K562 (cell line): Measurements from ENCODE around the gene CFAP70. TPM values are rescaled to one million over a fixed set of nuclear protein-coding genes. Genes with fewer than 3 reads are reported as not detected.

ENCODE experiments used
- ARID4B ChIP-seq: sonication (generic); formaldehyde crosslinking; IDR thresholded peaks from 2 replicates; pipeline ENCODE4 v1.8.0; 2022; ENCODE audit warnings: mild to moderate bottlenecking, missing genetic modification reagents
- CC2D1A ChIP-seq: fragments of 450-650 bp; IDR thresholded peaks from 2 replicates; pipeline ENCODE4 v1.6.1; 2017; ENCODE audit warnings: mild to moderate bottlenecking
- CXXC5 ChIP-seq: fragments of 250-450 bp; sonication (Bioruptor Pico); IDR thresholded peaks from 2 replicates; pipeline ENCODE4 v1.8.0; 2022; ENCODE audit warnings: inconsistent platforms, mild to moderate bottlenecking, moderate library complexity
- DACH1 ChIP-seq: fragments of 450-650 bp; IDR thresholded peaks from 2 replicates; pipeline ENCODE4 v1.6.1; 2018; ENCODE audit not compliant: partially characterized antibody
- FOXM1 ChIP-seq, 2 experiments: fragments of 450-650 bp in 1 of 2; sonication (generic) in 1 of 2; formaldehyde crosslinking in 1 of 2; IDR thresholded peaks; 2 replicates each; pipeline versions ENCODE4 v1.6.1 to v1.9.0; 2017 to 2022; ENCODE audit warnings: low read depth in 2 of 2, mild to moderate bottlenecking in 2 of 2, missing genetic modification reagents in 1 of 2, moderate library complexity in 1 of 2
- MITF ChIP-seq: IDR thresholded peaks from 2 replicates; pipeline ENCODE4 v1.6.1; 2014; ENCODE audit warnings: antibody characterized with exemption
- PATZ1 ChIP-seq: fragments of 250-450 bp; sonication (Bioruptor Pico); IDR thresholded peaks from 2 replicates; pipeline ENCODE4 v1.5.0; 2020; ENCODE audit warnings: mild to moderate bottlenecking, borderline replicate concordance
- RBFOX2 ChIP-seq: fragments of 200-400 bp; formaldehyde crosslinking; IDR thresholded peaks from 2 replicates; pipeline ENCODE4 v1.6.1; 2017; ENCODE audit warnings: low read depth, mild to moderate bottlenecking, low read length, moderate library complexity
- RBM22 ChIP-seq: fragments of 200-400 bp; formaldehyde crosslinking; IDR thresholded peaks from 2 replicates; pipeline ENCODE4 v1.6.1; 2018; ENCODE audit warnings: low read length, low read depth; ENCODE audit not compliant: poor library complexity, severe bottlenecking
- SP1 ChIP-seq: sonication (generic); formaldehyde crosslinking; IDR thresholded peaks from 2 replicates; pipeline ENCODE4 v1.8.1; 2022; ENCODE audit warnings: mild to moderate bottlenecking, missing genetic modification reagents
- TBL1XR1 ChIP-seq, 2 experiments: IDR thresholded peaks; 2 replicates each; pipeline ENCODE4 v1.6.1; 2012; ENCODE audit warnings: improper control_type of control experiment in 2 of 2, low read length in 2 of 2, mild to moderate bottlenecking in 1 of 2
- ZHX1 ChIP-seq: fragments of 150-350 bp; conservative IDR thresholded peaks from 2 replicates; pipeline ENCODE4 v1.6.1; 2014; ENCODE audit warnings: low read length
- ZNF282 ChIP-seq: sonication (generic); formaldehyde crosslinking; IDR thresholded peaks from 2 replicates; pipeline ENCODE4 v1.8.1; 2023; ENCODE audit warnings: missing genetic modification reagents
- ZNF79 ChIP-seq: fragments of 250-450 bp; sonication (Bioruptor Pico); IDR thresholded peaks from 2 replicates; pipeline ENCODE4 v1.4.0; 2020; ENCODE audit warnings: low read depth, mild to moderate bottlenecking, moderate library complexity
- polyA plus RNA-seq, 8 experiments: library from polyadenylated mRNA; depleted of rRNA in 4 of 8; stranded (reverse) in 5 of 8; unstranded in 3 of 8; fragments of >200 nt; fragmentation: Nextera tagmentation in 2 of 8; fragmentation: Illumina TruSeq in 1 of 8; extraction: Ambion mirVana in 2 of 8; extraction: Trizol in 1 of 8; gene quantifications; 2 replicates each; pipeline versions ENCODE4 v1.2.1 to v1.2.3, GENCODE V29; 2011 to 2014; ENCODE audit warnings: inconsistent platforms in 1 of 8, missing spikeins in 1 of 8
- total RNA-seq, 7 experiments: library from RNA; depleted of rRNA in 6 of 7; stranded (reverse); fragments of >200 nt in 6 of 7; fragmentation: Illumina TruSeq in 2 of 7; extraction: Trizol in 2 of 7; gene quantifications; 2 replicates each; pipeline versions ENCODE4 v1.2.1 to v1.2.3, GENCODE V29; 2011 to 2021; ENCODE audit warnings: low replicate concordance in 1 of 7

Gene CFAP70
- total and polyA plus RNA-seq, 9 of the 15 experiments (the other 6 are each of a cell fraction or from before 2014, with no cell fraction given): 0.27 to 1.6 (median 0.86) TPM

GRCh38 chr10:73366381-73367298 lies 8.0 kb upstream of the CFAP70 start (continued):
- no peak for TF ChIP-seq DACH1
- no peak for TF ChIP-seq ZNF282
- no peak for TF ChIP-seq PATZ1
- no peak for TF ChIP-seq SP1 (CRISPR knock-in tag)
- TF ChIP-seq FOXM1 (IDR thresholded peaks at IDR 0.05; ENCODE audit: low read depth): no peak; the same call in 1 of the 2 replicates
- no peak for TF ChIP-seq FOXM1 (CRISPR knock-in tag; IDR thresholded peaks at IDR 0.05; ENCODE audit: low read depth)
- no peak for TF ChIP-seq ZNF79
- no peak for TF ChIP-seq CC2D1A
- TF ChIP-seq ZHX1: no peak
- no peak for TF ChIP-seq MITF
- 0 out of 4 replicates have a peak, but pooled peaks of 1 of the 2 experiments have one; percentile 62 for TF ChIP-seq TBL1XR1 (IDR thresholded peaks at IDR 0.05; ENCODE audit: low read length in 2 of 2)
- TF ChIP-seq RBFOX2: no peak
- TF ChIP-seq RBM22: no peak
- TF ChIP-seq ARID4B (CRISPR knock-in tag): no peak
- TF ChIP-seq CXXC5: no peak; the same call in 1 of the 2 replicates
